Smooth muscle cell (in vitro differentiated cells): ENCODE results near the gene CCT5. TPM values are rescaled to one million over a fixed set of nuclear protein-coding genes. Genes with fewer than 3 reads are reported as not detected.
"Not testable (repeated sequence)": the region's sequence is repeated elsewhere in the genome, so short reads cannot be mapped to it uniquely, and the experiment has no call there.

Experiments used
- DNase-seq: peaks from one replicate; lab custom pipeline; 2025; ENCODE audit not compliant: unreplicated experiment; lab: John Stamatoyannopoulos, UW
- H2AFZ ChIP-seq: fragments of 200-600 bp; sonication (generic); 2 replicates; pipeline ENCODE4 v1.6.0; 2016; ENCODE audit warnings: antibody characterized with exemption, low read depth, mild to moderate bottlenecking
- H3F3A ChIP-seq: fragments of 200-600 bp; sonication (generic); 2 replicates; pipeline ENCODE4 v1.6.0; 2017; ENCODE audit warnings: antibody characterized with exemption, low read depth
- H3K27ac ChIP-seq: fragments of 200-600 bp; sonication (generic); 2 replicates; pipeline ENCODE4 v1.5.1; 2016; ENCODE audit warnings: low read depth, mild to moderate bottlenecking
- H3K27me3 ChIP-seq: fragments of 200-600 bp; sonication (generic); 2 replicates; pipeline ENCODE4 v1.6.1; 2016; ENCODE audit warnings: low read depth, mild to moderate bottlenecking
- H3K36me3 ChIP-seq: fragments of 200-600 bp; sonication (generic); 2 replicates; pipeline ENCODE4 v1.5.1; 2016; ENCODE audit warnings: low read depth
- H3K4me1 ChIP-seq: fragments of 200-600 bp; sonication (generic); 2 replicates; pipeline ENCODE4 v1.5.1; 2016; ENCODE audit warnings: low read depth
- H3K4me2 ChIP-seq: fragments of 200-600 bp; sonication (generic); 2 replicates; pipeline ENCODE4 v1.6.0; 2016; ENCODE audit warnings: mild to moderate bottlenecking
- H3K4me3 ChIP-seq: fragments of 200-600 bp; sonication (generic); 2 replicates; pipeline ENCODE4 v1.5.1; 2016; ENCODE audit warnings: mild to moderate bottlenecking
- H3K79me2 ChIP-seq: fragments of 200-600 bp; sonication (generic); 2 replicates; pipeline ENCODE4 v1.6.0; 2016; ENCODE audit warnings: low read depth, mild to moderate bottlenecking
- H3K9ac ChIP-seq: fragments of 200-600 bp; sonication (generic); 2 replicates; pipeline ENCODE4 v1.6.0; 2016; ENCODE audit warnings: low read depth
- H3K9me3 ChIP-seq: fragments of 200-600 bp; sonication (generic); replicated peaks from 2 replicates; pipeline ENCODE4 v1.5.1; 2016; ENCODE audit warnings: low read depth
- H4K20me1 ChIP-seq: fragments of 200-600 bp; sonication (generic); 2 replicates; pipeline ENCODE4 v1.6.0; 2016; ENCODE audit warnings: low read depth
- CTCF ChIP-seq: fragments of 200-600 bp; sonication (generic); IDR thresholded peaks from 2 replicates; pipeline ENCODE4 v1.5.1; 2017; ENCODE audit warnings: borderline replicate concordance, mild to moderate bottlenecking, antibody characterized with exemption; ENCODE audit not compliant: insufficient read depth, poor library complexity, severe bottlenecking
- WGBS: methylation state at CpG from one replicate; pipeline ENCODE4 v1.1.7; 2016; ENCODE audit warnings: low lambda C conversion rate; 5-methylcytosine and 5-hydroxymethylcytosine counted together
- polyA plus RNA-seq: library from polyadenylated mRNA; unstranded; fragments of >200 nt; fragmentation: Nextera tagmentation; extraction: Ambion mirVana; gene quantifications from 2 replicates; pipeline ENCODE4 v1.2.1, GENCODE V29; 2016
- total RNA-seq: library from RNA; depleted of rRNA; stranded (reverse); fragments of >200 nt; gene quantifications from 2 replicates; pipeline ENCODE4 v1.2.3, GENCODE V29; 2014

Gene CCT5
- total and polyA plus RNA-seq, 2 experiments from 2014 or later, result 146 to 198 TPM

GRCh38 chr5:10268100-10268499, 18.0 kb downstream of the CCT5 start:
- H3K79me2 ChIP-seq, result no peaks in the 10 kb centered on the region
- H3K36me3 ChIP-seq, result peaks cover 16% of the 10 kb centered on the region
- no peaks in the 10 kb centered on the region for H3K27me3 ChIP-seq
- TF ChIP-seq CTCF, result no peak
- DNase-seq, result no peak
- no peaks in the 10 kb centered on the region for H3K4me1 ChIP-seq
- no peak overlapping the region for H3K4me2 ChIP-seq
- no peak overlapping the region for H2AFZ ChIP-seq
- no peak overlapping the region for H3K9ac ChIP-seq
- peaks cover 6% of the 10 kb centered on the region for H4K20me1 ChIP-seq
- 76% methylated on average over 10 of the region's 10 CpGs for WGBS
- H3F3A ChIP-seq, result peaks cover 20% of the 10 kb centered on the region
- H3K9me3 ChIP-seq, result no peaks in the 10 kb centered on the region
- peak overlapping the region; percentile 42 for H3K27ac ChIP-seq
- no peak overlapping the region for H3K4me3 ChIP-seq

GRCh38 chr5:10272053-10272874, 22.2 kb downstream of the CCT5 start:
- DNase-seq, result no peak
- no peaks in the 10 kb centered on the region for H3K27me3 ChIP-seq
- H3K4me3 ChIP-seq, result no peak overlapping the region
- H3K4me1 ChIP-seq, result no peaks in the 10 kb centered on the region
- no peaks in the 10 kb centered on the region for H4K20me1 ChIP-seq
- H3F3A ChIP-seq, result no peaks in the 10 kb centered on the region
- H2AFZ ChIP-seq, result no peak overlapping the region
- H3K79me2 ChIP-seq, result no peaks in the 10 kb centered on the region
- TF ChIP-seq CTCF, result no peak
- H3K36me3 ChIP-seq, result no peaks in the 10 kb centered on the region
- no peak overlapping the region for H3K4me2 ChIP-seq
- H3K27ac ChIP-seq, result no peak overlapping the region
- H3K9me3 ChIP-seq, result no peaks in the 10 kb centered on the region
- no peak overlapping the region for H3K9ac ChIP-seq
- 86% methylated on average over 9 of the region's 9 CpGs for WGBS

GRCh38 chr5:10272875-10273209, 22.8 kb downstream of the CCT5 start:
- not testable (repeated sequence) for H3K4me1 ChIP-seq, DNase-seq, H3K79me2 ChIP-seq, H3K9me3 ChIP-seq, H3K36me3 ChIP-seq, H2AFZ ChIP-seq, H3F3A ChIP-seq, H3K27ac ChIP-seq, H3K27me3 ChIP-seq, H3K4me2 ChIP-seq, H4K20me1 ChIP-seq, H3K4me3 ChIP-seq, H3K9ac ChIP-seq
- WGBS, result 72% methylated on average over 6 of the region's 6 CpGs

- no peak for TF ChIP-seq CTCF
- no peaks in the 10 kb centered on the region for H3K4me1 ChIP-seq
- no peak overlapping the region for H3K27ac ChIP-seq
- no peak overlapping the region for H3K4me2 ChIP-seq
- H3K27me3 ChIP-seq, result no peaks in the 10 kb centered on the region
- no peaks in the 10 kb centered on the region for H3F3A ChIP-seq
- no peak overlapping the region for H3K9ac ChIP-seq
- 77% methylated on average over 10 of the region's 10 CpGs for WGBS
- no peaks in the 10 kb centered on the region for H3K9me3 ChIP-seq
- no peaks in the 10 kb centered on the region for H3K79me2 ChIP-seq
- DNase-seq, result no peak
- no peaks in the 10 kb centered on the region for H3K36me3 ChIP-seq
- H2AFZ ChIP-seq, result no peak overlapping the region
- no peaks in the 10 kb centered on the region for H4K20me1 ChIP-seq
- H3K4me3 ChIP-seq, result no peak overlapping the region
Observed at GRCh38 chr5:10275460-10275859, 25.4 kb downstream of the CCT5 start.
